T-helper 1 cell (primary cell): ENCODE data around the gene EIF4A2.

Experiments
- DNase-seq, 5 donors: peaks; one replicate each; pipeline ENCODE4 v3.0.0-alpha.2; 2012 to 2020
- total RNA-seq, 4 donors: gene quantifications; one replicate each; lab custom pipeline; 2026; lab: John Stamatoyannopoulos, UW

EIF4A2 gene
- total RNA-seq, result 1,549 to 1,829 (median 1,670) reads per million in 4 donors

DNA sequence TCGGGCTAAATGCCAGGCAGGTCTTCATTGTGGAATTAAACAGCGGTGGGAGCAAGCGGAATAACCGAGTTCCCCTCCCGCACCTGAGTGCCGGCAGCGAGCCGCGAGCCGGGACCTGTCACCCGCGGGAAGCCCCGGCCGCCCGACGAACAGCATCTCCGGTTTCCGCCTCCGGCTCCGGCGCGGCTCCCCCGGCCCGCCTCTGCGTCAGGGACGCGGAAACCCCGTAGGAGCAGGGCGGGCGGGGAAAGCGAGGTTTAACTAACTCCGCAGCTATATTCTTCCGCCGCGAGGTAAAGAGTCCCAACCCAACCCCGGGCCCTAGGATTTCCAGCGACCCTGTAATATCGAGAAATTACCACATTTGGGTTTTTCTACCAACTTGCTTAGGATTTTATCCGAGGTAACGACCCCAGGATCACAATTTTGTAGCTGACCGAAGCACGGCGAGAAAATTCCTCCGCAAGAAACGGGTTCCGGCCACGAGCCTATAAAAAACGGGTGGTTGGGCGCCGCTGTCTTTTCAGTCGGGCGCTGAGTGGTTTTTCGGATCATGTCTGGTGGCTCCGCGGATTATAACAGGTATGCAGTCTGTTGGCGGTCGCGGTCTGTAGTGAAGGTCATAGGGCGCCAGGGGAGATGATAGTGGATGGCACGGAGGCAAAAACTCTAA lies at the start of gene EIF4A2:
TSS of gene EIF4A2 (plus strand) at position 520 of the 673 bp plus-strand sequence. CDS start at position 554, 34 bp downstream.
- peak; percentile 81 to 93 (median 89) for DNase-seq

GRCh38 chr3:186742618-186743380 lies 40.6 kb upstream of the EIF4A2 start:
- no peak for DNase-seq

- no peak for DNase-seq
Observed at GRCh38 chr3:186743666-186744065, 39.7 kb upstream of the EIF4A2 start.

- DNase-seq, result no peak
Observed at GRCh38 chr3:186746008-186746407, 37.4 kb upstream of the EIF4A2 start.

DNA sequence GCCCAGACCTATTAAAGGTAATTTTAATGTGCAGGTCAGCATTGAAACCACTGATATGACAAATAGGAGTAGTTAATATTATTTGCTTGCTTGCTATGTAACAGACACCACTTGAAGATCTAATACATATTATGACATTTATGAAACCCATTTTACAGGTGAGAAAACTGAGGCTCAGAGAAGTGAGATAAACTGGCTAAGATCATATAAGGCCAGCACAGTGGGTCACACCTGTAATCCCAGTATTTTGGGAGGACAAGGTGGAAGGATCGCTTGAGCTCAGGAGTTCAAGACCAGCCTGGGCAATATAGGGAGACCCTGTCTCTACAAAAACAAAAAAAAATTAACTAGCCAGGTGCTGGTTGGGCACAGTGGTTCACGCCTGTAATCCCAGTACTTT lies 33.1 kb upstream of the EIF4A2 start:
- DNase-seq, result no peak

- DNase-seq, result no peak
Observed at GRCh38 chr3:186751480-186751879, 31.9 kb upstream of the EIF4A2 start.

DNA sequence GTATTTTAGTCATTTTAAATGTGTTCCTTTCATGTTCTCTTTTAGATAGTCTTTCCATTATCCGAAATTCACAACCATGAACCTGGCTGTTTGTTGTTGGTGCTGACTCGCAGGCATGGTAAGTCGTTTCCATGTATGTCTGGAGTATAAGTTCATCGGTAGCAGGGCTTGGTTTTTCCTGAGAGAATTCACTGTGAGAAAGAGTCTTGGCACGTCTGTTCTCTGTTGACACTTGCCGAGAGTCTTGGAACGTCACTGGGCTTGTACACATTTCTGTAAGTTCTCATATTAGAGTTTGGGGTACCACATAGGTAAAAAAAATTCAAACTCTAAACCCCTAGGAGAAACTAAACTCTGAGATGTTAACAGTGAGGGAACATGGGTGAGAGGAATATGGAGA lies 29.4 kb upstream of the EIF4A2 start:
- no peak for DNase-seq

GRCh38 chr3:186754871-186755270 lies 28.5 kb upstream of the EIF4A2 start:
- no peak for DNase-seq

DNA sequence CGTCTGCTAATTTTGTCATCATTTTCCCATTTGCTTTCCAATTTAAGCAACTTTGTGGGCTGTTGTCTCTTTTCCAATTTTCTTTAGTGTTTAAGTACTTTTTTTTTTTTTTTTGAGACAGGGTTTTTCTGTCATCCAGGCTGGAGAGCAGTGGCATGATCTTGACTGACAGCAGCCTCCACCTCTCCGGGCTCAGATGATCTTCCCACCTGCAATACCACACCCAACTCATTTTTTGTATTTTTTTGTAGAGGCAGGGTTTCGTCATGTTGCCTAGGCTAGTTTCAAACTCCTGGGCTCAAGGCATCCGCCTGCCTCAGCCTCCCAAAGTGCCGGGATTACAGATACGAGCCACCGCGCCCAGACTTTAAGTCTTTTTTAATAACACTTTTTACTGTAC lies 26.2 kb upstream of the EIF4A2 start:
- no peak for DNase-seq

DNA sequence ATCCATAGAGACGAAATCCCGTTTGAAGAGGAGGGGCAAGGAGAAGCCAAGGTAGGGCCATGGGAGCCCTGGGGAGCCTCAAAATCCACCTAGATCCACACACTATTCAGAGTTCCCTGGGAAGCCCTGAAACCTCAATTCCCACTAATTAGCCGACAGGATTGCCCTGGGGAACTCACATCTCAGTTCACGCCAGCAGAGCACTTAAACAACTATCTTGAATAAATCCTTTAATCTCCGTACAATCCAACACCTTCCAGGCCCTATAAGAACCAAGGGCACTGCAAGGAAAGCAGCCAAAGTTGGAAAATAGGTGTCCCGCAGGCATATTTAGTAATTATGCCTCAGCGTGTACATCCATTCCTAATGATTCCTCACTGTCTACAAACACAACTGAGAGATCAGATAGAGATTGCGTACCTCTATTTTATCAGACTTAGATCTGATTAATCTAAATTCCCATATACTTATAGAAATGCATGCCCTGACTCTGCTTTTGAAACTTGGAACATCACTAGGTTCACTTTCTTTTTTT lies 25.6 kb upstream of the EIF4A2 start:
- DNase-seq, result no peak

DNA sequence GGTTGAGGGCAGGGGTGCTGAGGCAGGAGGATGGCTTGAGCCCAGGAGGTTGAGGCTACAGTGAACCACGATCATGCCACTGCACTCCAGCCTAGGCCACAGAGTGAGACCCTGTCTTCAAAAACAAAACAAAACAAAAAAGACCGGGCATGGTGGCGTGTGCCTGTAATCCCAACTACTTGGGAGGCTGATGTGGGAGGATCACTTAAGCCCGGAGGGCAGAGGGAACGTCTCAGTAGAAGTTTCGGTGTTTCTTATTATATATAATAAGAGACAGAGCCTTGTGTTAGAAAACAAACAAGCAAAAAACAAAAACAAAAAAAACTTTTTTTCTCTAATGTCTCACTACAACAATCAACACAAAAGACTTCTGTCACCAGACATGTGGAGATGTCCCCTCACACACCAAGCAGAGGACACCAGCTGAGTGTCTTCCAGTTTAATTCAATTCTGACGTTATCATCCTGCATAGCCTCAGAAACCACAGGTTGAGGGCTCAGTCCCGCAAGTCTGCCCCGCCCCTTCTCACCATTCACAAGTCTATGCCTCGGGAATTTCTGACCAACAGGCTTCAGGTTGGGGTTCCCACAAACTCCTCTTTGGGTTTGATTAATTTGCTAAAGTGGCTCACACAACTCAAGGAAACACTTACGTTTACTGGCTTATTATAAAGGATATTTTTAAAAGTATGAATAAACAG lies 24.0 kb upstream of the EIF4A2 start:
- DNase-seq, result no peak

GRCh38 chr3:186760141-186760833 lies 23.1 kb upstream of the EIF4A2 start:
- DNase-seq, result no peak

DNA sequence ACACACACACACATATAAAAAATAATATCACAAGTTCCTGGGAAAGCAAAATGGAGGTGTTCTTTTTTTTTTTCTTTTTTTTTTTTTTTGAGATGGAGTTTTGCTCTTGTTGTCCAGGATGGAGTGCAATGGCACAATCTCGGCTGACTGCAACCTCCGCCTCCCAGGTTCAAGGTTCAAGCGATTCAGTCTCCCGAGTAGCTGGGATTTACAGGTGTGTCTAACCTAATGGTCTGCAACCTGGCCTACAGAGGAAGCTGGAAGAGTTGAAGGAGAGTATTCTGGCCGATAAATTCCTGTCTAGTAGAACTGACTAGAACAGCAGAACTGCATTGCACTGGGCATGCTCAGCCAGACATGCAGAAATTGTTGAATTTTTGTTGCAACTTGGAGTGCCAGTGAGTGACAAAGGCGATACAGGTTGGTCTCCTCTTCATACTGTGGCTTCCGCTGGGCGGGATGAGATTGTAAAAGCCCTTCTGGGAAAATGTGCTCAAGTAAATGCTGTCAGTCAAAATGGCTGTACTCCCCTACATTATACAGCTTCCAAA lies 22.4 kb upstream of the EIF4A2 start:
- DNase-seq, result no peak

- DNase-seq, result peak in 1 of 5 donors; percentile 11
Observed at GRCh38 chr3:186772281-186772694, 11.1 kb upstream of the EIF4A2 start.

- peak; percentile 20 to 75 (median 39) for DNase-seq
Observed at GRCh38 chr3:186772701-186773417, 10.5 kb upstream of the EIF4A2 start.

DNA sequence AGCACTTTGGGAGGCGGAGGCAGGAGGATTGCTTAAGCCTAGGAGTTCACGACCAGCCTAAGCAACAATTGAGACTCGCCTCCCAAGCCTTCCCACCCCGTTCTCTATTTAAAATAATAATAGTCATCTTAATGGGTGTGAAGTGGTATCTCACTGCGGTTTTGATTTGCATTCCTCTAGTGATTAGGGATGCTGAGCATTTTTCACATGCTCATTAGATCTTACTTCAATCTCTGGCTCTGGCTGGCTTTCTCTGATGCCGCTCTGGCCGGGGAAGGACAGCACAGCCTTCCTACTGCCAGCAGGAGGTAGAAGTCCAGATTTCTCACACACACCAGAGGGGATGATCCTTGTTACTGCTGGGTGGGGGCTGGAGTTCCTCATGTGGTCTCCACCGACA lies 7.4 kb upstream of the EIF4A2 start:
- DNase-seq, result no peak

DNA sequence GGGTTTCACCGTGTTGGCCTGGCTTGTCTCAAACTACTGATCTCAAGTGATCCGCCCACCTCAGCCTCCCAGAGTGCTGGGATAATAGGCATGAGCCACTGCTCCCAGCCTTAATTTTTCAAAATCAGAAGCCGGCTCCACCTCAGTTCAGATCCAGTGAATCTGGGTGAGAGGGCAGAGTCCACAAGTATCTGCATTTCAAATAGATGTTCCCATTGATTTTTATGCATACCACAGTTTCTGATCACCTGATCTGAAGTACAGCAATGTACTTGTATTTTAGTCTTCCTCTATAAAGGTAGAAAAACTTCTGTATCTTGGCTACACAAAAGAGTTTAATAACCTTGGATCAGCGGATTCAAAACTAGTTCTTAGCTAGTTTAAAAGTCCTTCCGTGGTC lies 4.2 kb upstream of the EIF4A2 start:
- no peak for DNase-seq

- DNase-seq, result no peak
Observed at GRCh38 chr3:186782542-186783057, 777 bp upstream of the EIF4A2 start.

DNA sequence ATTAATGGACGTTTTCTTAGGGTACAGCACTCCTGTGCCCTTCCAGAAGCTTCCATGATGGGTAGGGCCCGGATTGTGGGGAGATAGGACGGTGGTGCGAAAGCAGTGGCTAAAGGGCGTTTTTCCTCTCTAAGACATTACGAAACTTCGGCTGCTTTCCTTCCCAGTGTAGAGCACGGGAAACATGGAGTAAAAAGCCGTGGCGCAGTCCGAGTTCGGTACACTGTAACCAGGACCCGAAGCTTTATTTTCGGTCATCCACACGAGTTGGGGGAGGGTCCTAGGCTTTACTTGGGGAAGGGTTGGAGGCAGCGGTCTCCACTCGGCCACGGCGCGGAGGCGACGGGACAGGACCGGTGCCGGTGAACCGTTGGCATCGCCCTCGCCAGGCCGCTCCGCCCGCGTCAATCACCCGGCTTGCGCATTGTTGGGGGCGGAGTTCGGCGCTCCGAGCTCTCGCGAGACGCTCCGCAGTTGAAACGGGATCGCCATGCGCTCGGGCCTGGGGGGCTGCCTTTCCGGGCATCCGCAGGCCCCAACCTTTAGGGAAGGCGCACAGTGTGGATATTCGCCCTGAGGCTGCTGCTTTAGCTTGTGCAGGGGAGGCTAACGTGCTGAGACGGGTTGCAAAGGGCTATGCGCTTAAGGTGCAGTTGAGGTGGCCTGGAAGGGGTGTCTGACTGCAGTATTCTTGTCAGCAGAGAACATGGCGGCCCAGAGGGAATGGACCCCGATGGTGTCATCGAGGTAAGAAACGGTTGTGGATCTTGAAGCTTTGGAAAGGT lies 546 bp downstream of the EIF4A2 start:
- DNase-seq, result peak; percentile 63 to 85 (median 77)

DNA sequence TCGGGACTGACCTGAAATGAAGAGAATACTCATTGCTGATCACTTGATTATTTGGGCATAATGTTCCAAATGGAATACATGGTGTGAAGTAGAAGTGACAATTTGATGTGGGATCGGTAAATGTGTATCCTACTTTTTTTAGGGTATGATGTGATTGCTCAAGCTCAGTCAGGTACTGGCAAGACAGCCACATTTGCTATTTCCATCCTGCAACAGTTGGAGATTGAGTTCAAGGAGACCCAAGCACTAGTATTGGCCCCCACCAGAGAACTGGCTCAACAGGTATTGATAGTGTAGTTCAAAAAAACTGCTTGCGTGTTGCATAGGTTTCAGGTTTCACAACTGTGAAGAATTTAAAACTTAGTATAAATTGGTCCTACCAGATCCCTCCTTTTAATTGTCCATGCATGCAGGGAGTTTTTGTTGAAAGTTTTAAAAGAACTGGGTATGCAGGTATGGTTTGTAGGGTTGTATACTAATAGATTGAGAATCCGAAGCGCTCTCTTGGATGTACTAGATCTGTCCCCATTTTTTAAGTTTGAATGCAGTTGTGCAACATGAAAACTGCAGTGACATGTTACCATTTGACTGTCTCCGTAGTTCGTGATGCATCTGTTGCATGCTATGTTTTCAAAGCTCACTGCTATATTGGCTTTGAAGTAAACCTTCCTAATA lies 1.6 kb downstream of the EIF4A2 start:
- peak in 1 of 5 donors; percentile 9 for DNase-seq
